ENCODE data around the gene LYRM9.

DNA sequence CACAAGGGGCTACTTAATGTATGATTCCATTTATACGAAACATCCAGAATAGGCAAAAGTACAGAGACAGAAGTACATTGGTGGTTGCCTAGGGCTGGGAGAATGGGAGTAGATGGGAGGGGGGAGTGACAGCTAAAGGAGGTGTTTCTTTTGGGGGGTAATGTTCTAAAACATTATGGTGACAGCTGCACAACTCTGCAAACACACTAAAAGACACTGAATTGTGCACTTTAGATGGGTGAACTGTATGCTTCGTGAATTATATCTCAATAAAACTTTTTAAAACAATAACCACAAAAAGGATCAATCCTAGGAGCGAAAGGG, 661 bp downstream of the LYRM9 start:
- TF ChIP-seq POLR2AphosphoS5 (IDR thresholded peaks at IDR 0.05; ENCODE audit: low read depth, low read length) (no peak), POLR2A (IDR thresholded peaks at IDR 0.05; ENCODE audit: low read depth, low read length) (no peak)
